WTC11 (cell line): ENCODE data around the gene FAS.

Source experiments
- ATF3 ChIP-seq: sonication (generic); formaldehyde crosslinking; conservative IDR thresholded peaks from 2 replicates; pipeline ENCODE4 v1.8.1; 2022; ENCODE audit warnings: mild to moderate bottlenecking, missing genetic modification reagents
- CDX4 ChIP-seq: fragments of 250-450 bp; sonication (Bioruptor Pico); IDR thresholded peaks from 2 replicates; pipeline ENCODE4 v1.9.0; 2021; ENCODE audit warnings: moderate library complexity, mild to moderate bottlenecking, inconsistent platforms, borderline replicate concordance
- CTCF ChIP-seq: fragments of 200-600 bp; IDR thresholded peaks from 2 replicates; pipeline ENCODE4 v1.8.0; 2022; ENCODE audit warnings: antibody characterized with exemption
- IRF1 ChIP-seq: sonication (generic); formaldehyde crosslinking; IDR thresholded peaks from 2 replicates; pipeline ENCODE4 v1.8.0; 2023; ENCODE audit warnings: missing genetic modification reagents
- MYBL2 ChIP-seq: sonication (generic); formaldehyde crosslinking; IDR thresholded peaks from 2 replicates; pipeline ENCODE4 v1.8.1; 2023; ENCODE audit warnings: mild to moderate bottlenecking, moderate library complexity, missing genetic modification reagents
- OVOL2 ChIP-seq: fragments of 250-450 bp; sonication (Bioruptor Pico); IDR thresholded peaks from 2 replicates; pipeline ENCODE4 v1.9.0; 2021; ENCODE audit warnings: mild to moderate bottlenecking, borderline replicate concordance
- PRRX2 ChIP-seq: fragments of 250-450 bp; sonication (Bioruptor Pico); IDR thresholded peaks from 2 replicates; pipeline ENCODE4 v1.8.0; 2021; ENCODE audit warnings: mild to moderate bottlenecking
- SMAD3 ChIP-seq: sonication (generic); formaldehyde crosslinking; IDR thresholded peaks from 2 replicates; pipeline ENCODE4 v1.8.0; 2022; ENCODE audit warnings: missing genetic modification reagents, mild to moderate bottlenecking, borderline replicate concordance
- SOX15 ChIP-seq: fragments of 250-450 bp; sonication (Bioruptor Pico); IDR thresholded peaks from 2 replicates; pipeline ENCODE4 v1.9.0; 2021; ENCODE audit warnings: mild to moderate bottlenecking
- TCF7 ChIP-seq: sonication (generic); formaldehyde crosslinking; IDR thresholded peaks from 2 replicates; pipeline ENCODE4 v1.8.0; 2022; ENCODE audit warnings: mild to moderate bottlenecking, low read depth, missing genetic modification reagents, moderate library complexity
- TEAD4 ChIP-seq: sonication (generic); formaldehyde crosslinking; IDR thresholded peaks from 2 replicates; pipeline ENCODE4 v1.8.0; 2022; ENCODE audit warnings: mild to moderate bottlenecking, missing genetic modification reagents
- ZNF121 ChIP-seq: sonication (generic); formaldehyde crosslinking; IDR thresholded peaks from 2 replicates; pipeline ENCODE4 v1.8.0; 2023; ENCODE audit warnings: missing genetic modification reagents
- ZNF416 ChIP-seq: fragments of 250-450 bp; sonication (Bioruptor Pico); IDR thresholded peaks from 2 replicates; pipeline ENCODE4 v1.9.0; 2021; ENCODE audit warnings: mild to moderate bottlenecking, inconsistent platforms
- TF ChIP-seq, protein P1 (sequence below): sonication (generic); formaldehyde crosslinking; IDR thresholded peaks from 2 replicates; pipeline ENCODE4 v1.8.1; 2022; ENCODE audit warnings: low read depth, mild to moderate bottlenecking, moderate library complexity, missing genetic modification reagents, borderline replicate concordance

DNA sequence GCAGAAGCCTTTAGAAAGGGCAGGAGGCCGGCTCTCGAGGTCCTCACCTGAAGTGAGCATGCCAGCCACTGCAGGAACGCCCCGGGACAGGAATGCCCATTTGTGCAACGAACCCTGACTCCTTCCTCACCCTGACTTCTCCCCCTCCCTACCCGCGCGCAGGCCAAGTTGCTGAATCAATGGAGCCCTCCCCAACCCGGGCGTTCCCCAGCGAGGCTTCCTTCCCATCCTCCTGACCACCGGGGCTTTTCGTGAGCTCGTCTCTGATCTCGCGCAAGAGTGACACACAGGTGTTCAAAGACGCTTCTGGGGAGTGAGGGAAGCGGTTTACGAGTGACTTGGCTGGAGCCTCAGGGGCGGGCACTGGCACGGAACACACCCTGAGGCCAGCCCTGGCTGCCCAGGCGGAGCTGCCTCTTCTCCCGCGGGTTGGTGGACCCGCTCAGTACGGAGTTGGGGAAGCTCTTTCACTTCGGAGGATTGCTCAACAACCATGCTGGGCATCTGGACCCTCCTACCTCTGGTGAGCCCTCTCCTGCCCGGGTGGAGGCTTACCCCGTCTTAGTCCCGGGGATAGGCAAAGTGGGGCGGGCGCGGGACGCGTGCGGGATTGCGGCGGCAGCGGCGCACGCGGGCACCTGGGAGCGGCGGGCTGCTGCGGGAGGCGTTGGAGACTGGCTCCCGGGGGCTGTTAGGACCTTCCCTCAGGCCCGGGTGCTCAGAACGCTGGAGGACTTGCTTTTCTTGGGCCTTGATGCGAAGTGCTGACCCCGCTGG, at the start of gene FAS:
- TF ChIP-seq CDX4 (CRISPR knock-in tag) (no peak), ZNF121 (CRISPR knock-in tag) (no peak), CTCF (no peak), IRF1 (no peak), ZNF416 (CRISPR knock-in tag) (no peak), SMAD3 (CRISPR knock-in tag) (no peak), SOX15 (CRISPR knock-in tag) (no peak), OVOL2 (no peak), TEAD4 (CRISPR knock-in tag) (no peak), ATF3 (no peak), MYBL2 (CRISPR knock-in tag) (no peak), PRRX2 (CRISPR knock-in tag) (no peak), TCF7 (CRISPR knock-in tag) (no peak)
- TF ChIP-seq, protein P1, sequence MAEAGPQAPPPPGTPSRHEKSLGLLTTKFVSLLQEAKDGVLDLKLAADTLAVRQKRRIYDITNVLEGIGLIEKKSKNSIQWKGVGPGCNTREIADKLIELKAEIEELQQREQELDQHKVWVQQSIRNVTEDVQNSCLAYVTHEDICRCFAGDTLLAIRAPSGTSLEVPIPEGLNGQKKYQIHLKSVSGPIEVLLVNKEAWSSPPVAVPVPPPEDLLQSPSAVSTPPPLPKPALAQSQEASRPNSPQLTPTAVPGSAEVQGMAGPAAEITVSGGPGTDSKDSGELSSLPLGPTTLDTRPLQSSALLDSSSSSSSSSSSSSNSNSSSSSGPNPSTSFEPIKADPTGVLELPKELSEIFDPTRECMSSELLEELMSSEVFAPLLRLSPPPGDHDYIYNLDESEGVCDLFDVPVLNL, result no peak
